Osteoblast (primary cell): ENCODE measurements around the gene OR4X1. TPM values are rescaled to one million over a fixed set of nuclear protein-coding genes. Genes with fewer than 3 reads are reported as not detected.
"Not testable (repeated sequence)": the region's sequence is repeated elsewhere in the genome, so short reads cannot be mapped to it uniquely, and the experiment has no call there.

ENCODE experiments used
- DNase-seq: peaks from one replicate; pipeline ENCODE4 v3.0.0; 2011; ENCODE audit warnings: low spot score, mixed read lengths; ENCODE audit not compliant: insufficient read length; ENCODE audit errors: missing footprints
- H2AFZ ChIP-seq: 2 replicates; pipeline ENCODE4 v1.6.0; 2011; ENCODE audit warnings: mild to moderate bottlenecking, low read length
- H3K27ac ChIP-seq: 2 replicates; pipeline ENCODE4 v1.5.1; 2011; ENCODE audit warnings: mild to moderate bottlenecking, low read depth, low read length, moderate library complexity
- H3K27me3 ChIP-seq: 2 replicates; pipeline ENCODE4 v1.6.0; 2012; ENCODE audit warnings: mild to moderate bottlenecking, control low read depth, inconsistent platforms, low read length, moderate library complexity; ENCODE audit not compliant: insufficient read depth
- H3K36me3 ChIP-seq: 2 replicates; pipeline ENCODE4 v1.5.1; 2011; ENCODE audit warnings: mild to moderate bottlenecking, low read length, control low read depth, moderate library complexity; ENCODE audit not compliant: insufficient read depth
- H3K4me1 ChIP-seq: 2 replicates; pipeline ENCODE4 v1.5.1; 2011; ENCODE audit warnings: mild to moderate bottlenecking, low read length, control low read depth, moderate library complexity; ENCODE audit not compliant: insufficient read depth
- H3K4me2 ChIP-seq: 2 replicates; pipeline ENCODE4 v1.6.0; 2011; ENCODE audit warnings: mild to moderate bottlenecking, low read length; ENCODE audit not compliant: insufficient read depth
- H3K4me3 ChIP-seq: fragments of 200-600 bp; sonication (generic); 3 replicates; pipeline ENCODE4 v1.5.1; 2012; ENCODE audit warnings: mild to moderate bottlenecking, low read length, inconsistent platforms; ENCODE audit not compliant: insufficient read depth
- H3K79me2 ChIP-seq: 2 replicates; pipeline ENCODE4 v1.6.0; 2012; ENCODE audit warnings: mild to moderate bottlenecking, low read length, control low read depth, inconsistent platforms; ENCODE audit not compliant: insufficient read depth
- H3K9me3 ChIP-seq: 2 replicates; pipeline ENCODE4 v1.5.1; 2011; ENCODE audit warnings: low read depth, low read length, control low read depth
- H4K20me1 ChIP-seq: 2 replicates; pipeline ENCODE4 v1.6.0; 2012; ENCODE audit warnings: mild to moderate bottlenecking, low read length, control low read depth; ENCODE audit not compliant: insufficient read depth
- total RNA-seq: library from RNA; depleted of rRNA; stranded (reverse); fragments of >200 nt; gene quantifications from 2 replicates; pipeline ENCODE4 v1.2.3, GENCODE V29; 2012
- TF ChIP-seq, protein P1 (sequence below): IDR thresholded peaks from 2 replicates; pipeline ENCODE4 v1.5.1; 2011; ENCODE audit warnings: mild to moderate bottlenecking, low read depth, low read length, moderate library complexity; ENCODE audit errors: extremely low read depth

OR4X1 gene, protein sequence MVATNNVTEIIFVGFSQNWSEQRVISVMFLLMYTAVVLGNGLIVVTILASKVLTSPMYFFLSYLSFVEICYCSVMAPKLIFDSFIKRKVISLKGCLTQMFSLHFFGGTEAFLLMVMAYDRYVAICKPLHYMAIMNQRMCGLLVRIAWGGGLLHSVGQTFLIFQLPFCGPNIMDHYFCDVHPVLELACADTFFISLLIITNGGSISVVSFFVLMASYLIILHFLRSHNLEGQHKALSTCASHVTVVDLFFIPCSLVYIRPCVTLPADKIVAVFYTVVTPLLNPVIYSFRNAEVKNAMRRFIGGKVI
- not detected in 2 replicates for total RNA-seq

DNA sequence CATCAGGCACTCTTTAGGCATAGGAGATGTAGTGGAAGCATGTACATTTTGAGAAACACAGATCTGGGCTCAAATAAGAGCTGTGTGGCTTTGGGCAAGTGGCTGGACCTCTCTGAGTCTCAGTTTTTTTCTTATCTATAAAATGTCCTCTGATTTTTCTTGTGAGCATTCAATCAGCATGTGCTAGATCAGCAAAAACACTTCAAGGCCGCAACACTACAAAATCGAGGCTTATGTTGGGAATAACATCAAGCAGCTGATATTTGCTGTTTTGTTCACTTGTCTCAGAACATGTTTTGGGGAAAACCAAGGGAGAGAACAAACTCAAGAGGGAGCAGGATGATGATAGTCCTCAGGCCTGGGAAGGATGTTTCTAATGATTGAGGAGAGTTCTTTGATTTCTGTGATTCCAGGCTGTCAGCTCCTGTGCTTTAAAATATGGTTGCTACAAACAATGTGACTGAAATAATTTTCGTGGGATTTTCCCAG, at the start of gene OR4X1:
TSS of gene OR4X1 (plus strand) at position 439 of the 489 bp plus-strand sequence. CDS start at position 439, 0 bp downstream.
- H4K20me1 ChIP-seq = no peaks in the 10 kb centered on the region
- no peak within 1 kb of the TSS for H3K4me3 ChIP-seq
- H3K27me3 ChIP-seq = no peaks in the 10 kb centered on the region
- H3K4me1 ChIP-seq = no peaks in the 10 kb centered on the region
- DNase-seq = no peak
- H3K79me2 ChIP-seq = no peaks in the 10 kb centered on the region
- TF ChIP-seq, protein P1, sequence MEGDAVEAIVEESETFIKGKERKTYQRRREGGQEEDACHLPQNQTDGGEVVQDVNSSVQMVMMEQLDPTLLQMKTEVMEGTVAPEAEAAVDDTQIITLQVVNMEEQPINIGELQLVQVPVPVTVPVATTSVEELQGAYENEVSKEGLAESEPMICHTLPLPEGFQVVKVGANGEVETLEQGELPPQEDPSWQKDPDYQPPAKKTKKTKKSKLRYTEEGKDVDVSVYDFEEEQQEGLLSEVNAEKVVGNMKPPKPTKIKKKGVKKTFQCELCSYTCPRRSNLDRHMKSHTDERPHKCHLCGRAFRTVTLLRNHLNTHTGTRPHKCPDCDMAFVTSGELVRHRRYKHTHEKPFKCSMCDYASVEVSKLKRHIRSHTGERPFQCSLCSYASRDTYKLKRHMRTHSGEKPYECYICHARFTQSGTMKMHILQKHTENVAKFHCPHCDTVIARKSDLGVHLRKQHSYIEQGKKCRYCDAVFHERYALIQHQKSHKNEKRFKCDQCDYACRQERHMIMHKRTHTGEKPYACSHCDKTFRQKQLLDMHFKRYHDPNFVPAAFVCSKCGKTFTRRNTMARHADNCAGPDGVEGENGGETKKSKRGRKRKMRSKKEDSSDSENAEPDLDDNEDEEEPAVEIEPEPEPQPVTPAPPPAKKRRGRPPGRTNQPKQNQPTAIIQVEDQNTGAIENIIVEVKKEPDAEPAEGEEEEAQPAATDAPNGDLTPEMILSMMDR = no peak
- H3K27ac ChIP-seq = no peak within 1 kb of the TSS
- H3K9me3 ChIP-seq = no peaks in the 10 kb centered on the region
- H3K4me2 ChIP-seq = no peak within 1 kb of the TSS
- H3K36me3 ChIP-seq = no peaks in the 10 kb centered on the region
- H2AFZ ChIP-seq = no peak within 1 kb of the TSS

DNA sequence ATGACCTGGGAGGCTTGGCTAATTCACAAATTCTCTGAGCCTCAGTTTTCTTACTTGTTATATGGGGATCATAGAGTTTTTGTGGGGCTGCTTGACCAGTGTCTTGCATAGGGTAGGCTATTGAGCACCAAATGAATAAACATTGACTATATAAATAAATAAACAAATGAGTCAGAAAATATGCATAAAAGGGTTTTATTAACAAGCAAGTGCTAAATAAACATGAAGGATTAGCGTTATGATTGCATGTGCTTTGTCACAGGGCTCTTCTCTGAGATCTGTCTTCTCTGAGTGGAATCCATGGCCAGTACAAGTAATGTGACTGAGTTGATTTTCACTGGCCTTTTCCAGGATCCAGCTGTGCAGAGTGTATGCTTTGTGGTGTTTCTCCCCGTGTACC, 47.2 kb upstream of the OR4X1 start, which contains the start of gene OR4B1:
TSS of gene OR4B1 (plus strand) at position 301 of the 400 bp plus-strand sequence. CDS start at position 301, 0 bp downstream.
- TF ChIP-seq, protein P1 = no peak
- Histone ChIP-seq H3K4me2 (no peak within 1 kb of the TSS), H3K36me3 (no peaks in the 10 kb centered on the region), H3K9me3 (no peaks in the 10 kb centered on the region), H3K27ac (no peak within 1 kb of the TSS), H3K79me2 (no peaks in the 10 kb centered on the region), H4K20me1 (no peaks in the 10 kb centered on the region), H3K4me1 (no peaks in the 10 kb centered on the region), H3K4me3 (no peak within 1 kb of the TSS), H2AFZ (no peak within 1 kb of the TSS), H3K27me3 (no peaks in the 10 kb centered on the region)
- DNase-seq = no peak

DNA sequence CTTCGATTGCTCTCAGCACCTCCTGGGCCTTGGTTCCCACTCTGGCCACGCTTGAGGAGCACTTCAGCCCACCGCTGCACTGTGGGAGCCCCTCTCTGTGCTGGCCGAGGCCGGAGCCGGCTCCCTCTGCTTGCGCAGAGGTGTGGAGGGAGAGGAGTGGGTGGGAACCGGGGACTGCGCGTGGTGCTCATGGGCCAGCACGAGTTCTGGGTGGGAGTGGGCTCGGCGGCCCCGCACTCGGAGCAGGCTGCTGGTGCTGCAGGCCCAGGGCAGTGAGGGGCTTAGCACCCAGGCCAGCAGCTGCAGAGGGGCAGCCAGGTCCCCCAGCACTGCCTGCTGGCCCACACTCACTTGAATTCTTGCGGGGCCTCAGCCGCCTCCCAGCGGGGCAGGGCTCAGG, 34.9 kb upstream of the OR4X1 start:
- Histone ChIP-seq H3K4me1 (no peaks in the 10 kb centered on the region), H4K20me1 (no peaks in the 10 kb centered on the region), H3K4me3 (no peak overlapping the region), H3K36me3 (no peaks in the 10 kb centered on the region), H3K27ac (no peak overlapping the region), H2AFZ (no peak overlapping the region), H3K27me3 (no peaks in the 10 kb centered on the region), H3K79me2 (no peaks in the 10 kb centered on the region), H3K4me2 (no peak overlapping the region), H3K9me3 (no peaks in the 10 kb centered on the region)
- TF ChIP-seq, protein P1 = no peak
- DNase-seq = no peak

DNA sequence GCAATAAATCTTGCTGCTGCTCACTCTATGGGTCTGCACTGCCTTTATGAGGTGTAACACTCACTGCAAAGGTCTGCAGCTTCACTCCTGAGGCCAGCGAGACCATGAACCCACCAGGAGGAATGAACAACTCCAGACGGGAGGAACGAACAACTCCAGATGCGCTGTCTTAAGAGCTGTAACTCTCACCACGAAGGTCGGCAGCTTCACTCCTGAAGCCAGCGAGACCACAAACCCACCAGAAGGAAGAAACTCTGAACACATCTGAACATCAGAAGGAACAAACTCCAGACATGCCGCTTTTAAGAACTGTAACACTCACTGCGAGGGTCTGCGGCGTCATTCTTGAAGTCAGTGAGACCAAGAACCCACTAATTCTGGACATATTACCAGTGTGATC, 33.6 kb upstream of the OR4X1 start:
- H3K9me3 ChIP-seq = not testable (repeated sequence)

More for the DNA sequence above, 33.6 kb upstream of the OR4X1 start:
- not testable (repeated sequence) for H2AFZ ChIP-seq, H3K4me3 ChIP-seq, H3K4me2 ChIP-seq, H3K27me3 ChIP-seq, DNase-seq, H3K36me3 ChIP-seq, H3K27ac ChIP-seq, H3K4me1 ChIP-seq, H3K79me2 ChIP-seq, H4K20me1 ChIP-seq
